ENCODE results near the gene CRIP1. TPM values are rescaled to one million over a fixed set of nuclear protein-coding genes. Genes with fewer than 3 reads are reported as not detected.

The CRIP1 gene
- total and polyA plus RNA-seq, 4 donors: 72.8 to 465 (median 301) TPM

- no peak for TF ChIP-seq CTCF (IDR thresholded peaks at IDR 0.05; ENCODE audit: control extremely low read depth, extremely low read depth)
- no peak for ATAC-seq (ENCODE audit: insufficient read depth, low FRiP score)
- Histone ChIP-seq H3K4me3 (no peak overlapping the region), H3K4me1 (ENCODE audit: control insufficient read depth in 5 of 5, insufficient read depth in 5 of 5, low read length in 5 of 5) (peaks cover 4 to 76% (median 26%) of the 10 kb centered on the region in 5 donors), H3K9ac (ENCODE audit: insufficient read depth in 1 of 2, low read length in 2 of 2) (peak overlapping the region in 1 of 2 donors; percentile 55), H3K9me3 (ENCODE audit: control insufficient read depth in 4 of 4, insufficient read depth in 3 of 4, low read length in 3 of 4) (no peaks in the 10 kb centered on the region), H3K27me3 (ENCODE audit: control insufficient read depth in 3 of 3, insufficient read depth in 3 of 3, low read length in 2 of 3) (no peaks in the 10 kb centered on the region), H3K36me3 (ENCODE audit: control insufficient read depth in 4 of 4, insufficient read depth in 4 of 4, low read length in 4 of 4) (peaks cover 0 to 13% (median 2%) of the 10 kb centered on the region in 4 donors), H3K27ac (ENCODE audit: low read depth in 1 of 2, low read length in 1 of 2) (peak overlapping the region; percentile 86 to 100)
- DNase-seq: peak in 2 of 3 donors; percentile 40 to 59
- WGBS, 2 donors: 31 to 40% methylated on average over 7 of the region's 7 CpGs
Observed at GRCh38 chr14:105473033-105473676, 13.5 kb upstream of the CRIP1 start.

- Histone ChIP-seq H3K9ac (ENCODE audit: insufficient read depth in 1 of 2, low read length in 2 of 2) (peak overlapping the region in 1 of 2 donors; percentile 55), H3K27me3 (ENCODE audit: control insufficient read depth in 3 of 3, insufficient read depth in 3 of 3, low read length in 2 of 3) (no peaks in the 10 kb centered on the region), H3K4me3 (peak overlapping the region; percentile 39), H3K36me3 (ENCODE audit: control insufficient read depth in 4 of 4, insufficient read depth in 4 of 4, low read length in 4 of 4) (peaks cover 0 to 10% (median 0%) of the 10 kb centered on the region in 4 donors), H3K9me3 (ENCODE audit: control insufficient read depth in 4 of 4, insufficient read depth in 3 of 4, low read length in 3 of 4) (no peaks in the 10 kb centered on the region), H3K27ac (ENCODE audit: low read depth in 1 of 2, low read length in 1 of 2) (peak overlapping the region; percentile 86 to 100), H3K4me1 (ENCODE audit: control insufficient read depth in 5 of 5, insufficient read depth in 5 of 5, low read length in 5 of 5) (peaks cover 4 to 69% (median 26%) of the 10 kb centered on the region in 5 donors)
- no peak for TF ChIP-seq CTCF (IDR thresholded peaks at IDR 0.05; ENCODE audit: control extremely low read depth, extremely low read depth)
- ATAC-seq (ENCODE audit: insufficient read depth, low FRiP score): peak; percentile 53
- peak; percentile 96 to 98 (median 96) for DNase-seq
- WGBS, 2 donors: 1% methylated on average over 46 to 60 of the region's 60 CpGs
Observed at GRCh38 chr14:105473677-105474482, 12.8 kb upstream of the CRIP1 start.

GRCh38 chr14:105474483-105475268 is 12.0 kb upstream of the CRIP1 start, which contains the start of gene CRIP2:
Gene CRIP2, plus strand, starts transcription at chr14:105474821. Its CDS starts 42 bp downstream, at chr14:105474863.
- WGBS, 2 donors: 1% methylated on average over 70 to 118 of the region's 118 CpGs
- H3K4me1 ChIP-seq (ENCODE audit: control insufficient read depth in 5 of 5, insufficient read depth in 5 of 5, low read length in 5 of 5): peaks cover 4 to 61% (median 20%) of the 10 kb centered on the region in 5 donors
- ATAC-seq (ENCODE audit: insufficient read depth, low FRiP score) (peak; percentile 30), DNase-seq (peak; percentile 68 to 70 (median 70))
- TF ChIP-seq CTCF (IDR thresholded peaks at IDR 0.05; ENCODE audit: control extremely low read depth, extremely low read depth): no peak
- peak within 1 kb of the TSS; percentile 75 for H3K4me3 ChIP-seq
- H3K9me3 ChIP-seq (ENCODE audit: control insufficient read depth in 4 of 4, insufficient read depth in 3 of 4, low read length in 3 of 4): no peaks in the 10 kb centered on the region
- peak within 1 kb of the TSS; percentile 49 to 68 for H3K9ac ChIP-seq (ENCODE audit: insufficient read depth in 1 of 2, low read length in 2 of 2)
- H3K27ac ChIP-seq (ENCODE audit: low read depth in 1 of 2, low read length in 1 of 2): peak within 1 kb of the TSS; percentile 96 to 100
- H3K36me3 ChIP-seq (ENCODE audit: control insufficient read depth in 4 of 4, insufficient read depth in 4 of 4, low read length in 4 of 4): peaks cover 0 to 9% (median 0%) of the 10 kb centered on the region in 4 donors
- no peaks in the 10 kb centered on the region for H3K27me3 ChIP-seq (ENCODE audit: control insufficient read depth in 3 of 3, insufficient read depth in 3 of 3, low read length in 2 of 3)

Measured in lung (tissue), 12 donors.